HG03378 (cell line): ENCODE results near the gene CFDP1.
A peak's percentile ranks its signal among the peaks of the same experiment; 100 is the strongest.
"Not testable (repeated sequence)": the region's sequence is repeated elsewhere in the genome, so short reads cannot be mapped to it uniquely, and the experiment has no call there.

Experiments used
- ATAC-seq: cut with Tn5 transposase; IDR thresholded peaks from one replicate; pipeline ENCODE4 v1.9.1; 2021; ENCODE audit warnings: mild to moderate bottlenecking, moderate library complexity; ENCODE audit not compliant: unreplicated experiment

CFDP1 gene

GRCh38 chr16:75298267-75298666 is 135.0 kb downstream of the CFDP1 start:
- no peak for ATAC-seq

- ATAC-seq: no peak
These were observed 136.7 kb downstream of the CFDP1 start for GRCh38 chr16:75296606-75297005.

- no peak for ATAC-seq
These were observed 138.4 kb downstream of the CFDP1 start for GRCh38 chr16:75294773-75295459.

GRCh38 chr16:75293772-75294171 is 139.5 kb downstream of the CFDP1 start:
- no peak for ATAC-seq

GRCh38 chr16:75293173-75293572 is 140.1 kb downstream of the CFDP1 start:
- ATAC-seq: no peak

- no peak for ATAC-seq
These were observed 140.6 kb downstream of the CFDP1 start for GRCh38 chr16:75292691-75293090.

GRCh38 chr16:75289189-75289588 is 144.1 kb downstream of the CFDP1 start:
- no peak for ATAC-seq

- no peak for ATAC-seq
These were observed 144.6 kb downstream of the CFDP1 start for GRCh38 chr16:75288596-75289120.

GRCh38 chr16:75288181-75288580 is 145.1 kb downstream of the CFDP1 start:
- no peak for ATAC-seq

GRCh38 chr16:75287708-75288107 is 145.6 kb downstream of the CFDP1 start:
- no peak for ATAC-seq

GRCh38 chr16:75286389-75286788 is 146.9 kb downstream of the CFDP1 start:
- no peak for ATAC-seq

GRCh38 chr16:75282466-75283281 is 150.6 kb downstream of the CFDP1 start:
- no peak for ATAC-seq

GRCh38 chr16:75281826-75282225 is 151.5 kb downstream of the CFDP1 start:
- no peak for ATAC-seq

- not testable (repeated sequence) for ATAC-seq
These were observed 152.3 kb downstream of the CFDP1 start for GRCh38 chr16:75281009-75281408.

GRCh38 chr16:75280331-75280804 is 152.9 kb downstream of the CFDP1 start:
- no peak for ATAC-seq

GRCh38 chr16:75279305-75279704 is 154.0 kb downstream of the CFDP1 start:
- ATAC-seq: no peak

GRCh38 chr16:75273054-75273925 is 160.0 kb downstream of the CFDP1 start:
- no peak for ATAC-seq

- not testable (repeated sequence) for ATAC-seq
These were observed 160.7 kb downstream of the CFDP1 start for GRCh38 chr16:75272629-75273028.

GRCh38 chr16:75272097-75272551 is 161.2 kb downstream of the CFDP1 start:
- ATAC-seq: peak; percentile 55

- no peak for ATAC-seq
These were observed 161.7 kb downstream of the CFDP1 start for GRCh38 chr16:75271441-75272096.
